ENCODE results near the gene RTL3.

RTL3 gene

DNA sequence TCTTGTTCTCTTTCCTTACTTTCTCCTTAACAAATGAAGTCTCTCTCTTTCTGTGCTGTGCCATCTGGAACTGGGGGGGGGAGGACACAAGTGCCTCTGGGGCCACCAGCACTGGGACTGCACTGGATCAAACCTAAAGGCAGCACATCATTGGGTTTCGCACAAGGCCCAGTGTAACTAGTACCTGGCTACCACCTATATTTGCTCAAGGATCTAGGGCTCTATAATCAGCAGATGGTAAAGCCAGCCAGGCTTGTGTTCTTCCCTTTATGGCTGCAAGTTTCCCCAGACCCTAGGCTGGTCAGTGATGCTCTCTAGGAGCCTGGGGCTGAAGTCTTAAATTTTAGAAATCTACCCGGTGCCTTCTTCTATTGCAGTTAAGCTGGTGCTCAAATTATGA is 40.1 kb downstream of the RTL3 start:
- no peak for DNase-seq

DNA sequence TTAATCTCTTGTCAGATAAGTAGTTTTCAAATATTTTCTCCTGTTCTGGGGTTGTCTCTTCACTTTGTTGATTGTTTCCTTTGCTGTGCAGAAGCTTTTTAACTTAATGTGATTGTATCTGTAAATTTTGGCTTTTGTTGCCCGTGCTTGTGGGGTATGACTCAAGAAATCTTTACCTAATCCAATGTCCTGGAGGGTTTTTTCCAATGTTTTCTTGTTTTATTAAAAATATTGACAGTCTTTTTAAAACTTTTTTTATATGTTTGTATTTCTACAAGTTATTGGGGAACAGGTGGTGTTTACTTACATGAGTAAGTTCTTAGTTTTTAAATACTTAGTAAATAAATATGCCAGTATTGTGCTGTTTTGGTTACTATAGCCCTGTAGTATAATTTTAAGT is 44.9 kb downstream of the RTL3 start:
- DNase-seq: no peak

Measured in cortex of kidney (tissue), 1 donor.